CD8-positive, alpha-beta memory T cell (primary cell): ENCODE data around the gene CCDC15. TPM values are rescaled to one million over a fixed set of nuclear protein-coding genes. Genes with fewer than 3 reads are reported as not detected.

ENCODE experiments used
- CTCF ChIA-PET: fragments of 350-600 bp; sonication (Branson Sonifier 250); formaldehyde crosslinking; loops from one replicate; lab custom pipeline; 2021; ENCODE audit warnings: antibody characterized with exemption; lab: Charles Lee
- POLR2A ChIA-PET: fragments of 350-600 bp; sonication (Branson Sonifier 250); formaldehyde crosslinking; loops from one replicate; lab custom pipeline; 2021; ENCODE audit warnings: antibody characterized with exemption; lab: Charles Lee
- DNase-seq, 5 donors: peaks; one replicate each; pipeline versions ENCODE4 v3.0.0 to v3.0.0-alpha.2; 2020 to 2022; ENCODE audit warnings: mixed read lengths in 1 of 5
- H3K27ac ChIP-seq: one replicate; pipeline ENCODE4 v1.7.0; 2013; ENCODE audit warnings: low read depth, mild to moderate bottlenecking, low read length, moderate library complexity
- H3K27me3 ChIP-seq: 2 replicates; pipeline ENCODE4 v1.7.0; 2013; ENCODE audit warnings: low read length, mild to moderate bottlenecking; ENCODE audit not compliant: insufficient read depth, poor library complexity, severe bottlenecking
- H3K36me3 ChIP-seq: 2 replicates; pipeline ENCODE4 v1.7.0; 2013; ENCODE audit warnings: mild to moderate bottlenecking, low read length, moderate library complexity; ENCODE audit not compliant: insufficient read depth
- H3K4me1 ChIP-seq: 2 replicates; pipeline ENCODE4 v1.7.0; 2013; ENCODE audit warnings: mild to moderate bottlenecking, low read length, moderate library complexity; ENCODE audit not compliant: insufficient read depth
- H3K4me3 ChIP-seq: 2 replicates; pipeline ENCODE4 v1.7.0; 2013; ENCODE audit warnings: mild to moderate bottlenecking, low read length
- H3K9me3 ChIP-seq: 2 replicates; pipeline ENCODE4 v1.7.0; 2013; ENCODE audit warnings: mild to moderate bottlenecking, low read length
- H3K27ac Mint-ChIP-seq, 8 donors: one replicate each; pipeline ENCODE4 v1.8.0; 2020 to 2021; ENCODE audit warnings: mixed read lengths in 8 of 8, mild to moderate bottlenecking in 6 of 8, inconsistent platforms in 3 of 8, moderate library complexity in 3 of 8
- H3K27me3 Mint-ChIP-seq, 2 donors: one replicate each; pipeline ENCODE4 v1.8.0; 2020 to 2021; ENCODE audit warnings: mixed read lengths in 2 of 2, mild to moderate bottlenecking in 1 of 2, moderate library complexity in 1 of 2
- H3K36me3 Mint-ChIP-seq, 3 donors: one replicate each; pipeline ENCODE4 v1.8.0; 2020 to 2021; ENCODE audit warnings: mixed read lengths in 3 of 3, inconsistent platforms in 1 of 3, mild to moderate bottlenecking in 1 of 3
- H3K4me1 Mint-ChIP-seq, 3 donors: one replicate each; pipeline ENCODE4 v1.8.0; 2020 to 2021; ENCODE audit warnings: mixed read lengths in 3 of 3, inconsistent platforms in 1 of 3, mild to moderate bottlenecking in 1 of 3
- H3K4me3 Mint-ChIP-seq, 7 donors: one replicate each; pipeline ENCODE4 v1.8.0; 2020 to 2021; ENCODE audit warnings: mixed read lengths in 7 of 7, mild to moderate bottlenecking in 6 of 7, moderate library complexity in 4 of 7, inconsistent platforms in 2 of 7
- H3K9me3 Mint-ChIP-seq, 5 donors: one replicate each; pipeline ENCODE4 v1.8.0; 2020 to 2022; ENCODE audit warnings: mixed read lengths in 5 of 5, mild to moderate bottlenecking in 3 of 5, moderate library complexity in 2 of 5, inconsistent platforms in 1 of 5
- polyA plus RNA-seq: library from polyadenylated mRNA; unstranded; fragments of 300-500 nt; fragmentation: Illumina TruSeq; gene quantifications from one replicate; pipeline ENCODE4 v1.2.3, GENCODE V29; 2021
- total RNA-seq, 2 experiments: library from RNA; stranded (reverse); gene quantifications; one replicate each; pipeline ENCODE4 v1.2.3, GENCODE V29; 2021

The CCDC15 gene
- total and polyA plus RNA-seq, 3 experiments from 2014 or later = 1.6 to 3.7 (median 3.6) TPM

DNA sequence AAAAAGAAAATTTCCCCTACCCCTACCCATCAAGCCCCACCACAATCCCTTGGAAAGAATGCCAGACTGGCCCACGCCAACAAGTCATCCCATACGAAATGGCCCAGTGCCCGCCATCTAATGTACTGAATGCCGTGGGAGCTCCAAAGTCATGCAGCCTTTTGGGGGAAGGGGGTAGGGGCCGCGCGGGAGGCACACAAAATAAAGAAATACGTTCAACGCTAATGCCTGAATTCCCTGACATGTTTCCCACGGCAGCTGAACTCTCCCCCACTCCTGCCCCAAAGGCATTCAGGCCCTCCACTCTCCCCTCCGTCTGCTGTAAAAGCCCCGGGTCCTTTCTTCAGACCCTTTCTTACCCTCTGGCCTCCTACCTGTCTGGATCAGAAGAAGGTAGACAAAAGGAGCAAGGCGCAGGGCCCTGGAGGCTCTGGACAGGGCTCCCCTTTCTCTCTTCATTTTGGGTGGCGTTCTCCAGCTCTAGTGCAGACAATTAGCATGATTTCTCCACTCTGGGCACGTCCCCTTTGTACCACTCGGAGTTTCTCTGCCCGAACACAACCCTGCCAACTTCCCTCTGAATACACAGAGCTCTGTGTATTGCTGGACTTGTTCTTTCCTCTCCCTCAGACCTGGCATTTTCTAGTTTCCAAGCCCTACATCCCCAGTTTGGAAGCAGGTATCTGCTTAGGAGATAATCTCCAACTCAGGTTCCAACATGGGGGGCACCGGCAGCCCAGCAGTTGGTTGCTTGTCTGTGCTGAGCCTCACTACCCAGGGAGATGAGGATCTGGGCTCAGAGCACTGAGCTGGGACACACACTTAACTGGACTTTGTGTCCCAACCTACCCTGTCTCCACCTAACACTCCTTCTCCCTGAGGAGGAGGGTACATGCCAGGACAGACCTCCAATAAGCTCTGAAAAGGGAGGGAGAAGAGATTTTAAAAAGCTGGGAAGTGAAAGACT, 18.2 kb upstream of the CCDC15 start, which contains the start of gene HEPACAM:
Gene HEPACAM, minus strand, starts transcription at position 500 of the 967 bp plus-strand sequence. Its CDS starts 41 bp downstream, at position 459.
- no peak within 1 kb of the TSS for H3K27ac ChIP-seq
- peak within 1 kb of the TSS in 1 of 8 donors; percentile 77 for H3K27ac Mint-ChIP-seq
- H3K9me3 Mint-ChIP-seq = no peaks in the 10 kb centered on the region
- H3K4me1 Mint-ChIP-seq = peaks cover 0 to 2% (median 0%) of the 10 kb centered on the region in 3 donors
- H3K9me3 ChIP-seq = no peaks in the 10 kb centered on the region
- no peaks in the 10 kb centered on the region for H3K36me3 Mint-ChIP-seq
- no peaks in the 10 kb centered on the region for H3K36me3 ChIP-seq
- H3K4me3 Mint-ChIP-seq = no peak within 1 kb of the TSS
- peaks cover 7 to 28% of the 10 kb centered on the region in 2 donors for H3K27me3 Mint-ChIP-seq
- no peak within 1 kb of the TSS for H3K4me3 ChIP-seq
- CTCF ChIA-PET = interaction anchor here (0.5 to 1.5 kb wide), 3 partner anchors 15 to 61 kb away, joined by 3 to 6 read pairs (median 3); no protein-coding TSS in a partner anchor
- no peaks in the 10 kb centered on the region for H3K27me3 ChIP-seq
- POLR2A ChIA-PET = no interaction called here
- no peaks in the 10 kb centered on the region for H3K4me1 ChIP-seq
- DNase-seq = no peak

GRCh38 chr11:124937336-124937935, 16.6 kb upstream of the CCDC15 start:
- no peak overlapping the region for H3K4me3 ChIP-seq
- peaks cover 7 to 28% of the 10 kb centered on the region in 2 donors for H3K27me3 Mint-ChIP-seq
- ChIA-PET CTCF (interaction anchor here (0.9 to 1.2 kb wide), 2 partner anchors 17 to 409 kb away, joined by 3 read pairs; partner anchors contain the start of gene CCDC15), POLR2A (no interaction called here)
- H3K9me3 ChIP-seq = no peaks in the 10 kb centered on the region
- no peaks in the 10 kb centered on the region for H3K9me3 Mint-ChIP-seq
- H3K36me3 Mint-ChIP-seq = no peaks in the 10 kb centered on the region
- no peak overlapping the region for H3K4me3 Mint-ChIP-seq
- H3K36me3 ChIP-seq = no peaks in the 10 kb centered on the region
- DNase-seq = no peak
- no peaks in the 10 kb centered on the region for H3K4me1 Mint-ChIP-seq
- no peaks in the 10 kb centered on the region for H3K27me3 ChIP-seq
- H3K27ac Mint-ChIP-seq = peak overlapping the region in 1 of 8 donors; percentile 38
- H3K4me1 ChIP-seq = no peaks in the 10 kb centered on the region
- no peak overlapping the region for H3K27ac ChIP-seq

GRCh38 chr11:124938206-124938765, 15.7 kb upstream of the CCDC15 start:
- Histone ChIP-seq H3K4me3 (no peak overlapping the region), H3K27ac (no peak overlapping the region), H3K9me3 (no peaks in the 10 kb centered on the region), H3K27me3 (no peaks in the 10 kb centered on the region), H3K4me1 (peaks cover 8% of the 10 kb centered on the region), H3K36me3 (no peaks in the 10 kb centered on the region)
- ChIA-PET CTCF (interaction anchor here (1.2 kb wide), 1 partner anchor 16 kb away, joined by 3 read pairs; the partner anchor contains the start of gene CCDC15), POLR2A (no interaction called here)
- H3K27ac Mint-ChIP-seq = peak overlapping the region in 2 of 8 donors; percentile 9 to 75
- H3K27me3 Mint-ChIP-seq = peaks cover 7 to 28% of the 10 kb centered on the region in 2 donors
- DNase-seq = no peak
- no peaks in the 10 kb centered on the region for H3K36me3 Mint-ChIP-seq
- H3K4me1 Mint-ChIP-seq = peaks cover 0 to 2% (median 2%) of the 10 kb centered on the region in 3 donors
- H3K9me3 Mint-ChIP-seq = no peaks in the 10 kb centered on the region
- H3K4me3 Mint-ChIP-seq = no peak overlapping the region

DNA sequence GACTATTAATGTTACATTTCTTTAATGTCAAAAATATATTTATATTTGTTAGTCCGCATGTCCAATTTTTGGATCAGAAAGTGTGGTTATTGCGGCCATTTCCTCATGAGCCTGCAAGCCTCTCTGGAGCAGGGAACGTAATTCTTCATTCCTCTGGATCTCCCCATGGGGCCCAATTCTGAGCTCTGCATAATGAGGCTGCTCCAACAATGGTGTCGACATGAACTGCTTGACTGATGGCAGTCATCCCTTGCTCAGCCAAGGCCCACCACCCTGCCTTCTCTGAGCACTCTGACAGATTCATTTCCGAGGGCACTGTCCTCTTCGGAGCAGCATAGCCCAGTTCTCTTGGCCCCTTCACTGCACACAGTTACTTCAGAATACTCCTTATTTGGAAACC, 15.0 kb upstream of the CCDC15 start:
- Mint-ChIP-seq H3K27me3 (peaks cover 7 to 28% of the 10 kb centered on the region in 2 donors), H3K4me3 (no peak overlapping the region), H3K9me3 (no peaks in the 10 kb centered on the region), H3K36me3 (no peaks in the 10 kb centered on the region), H3K27ac (no peak overlapping the region), H3K4me1 (peaks cover 6 to 9% (median 8%) of the 10 kb centered on the region in 3 donors)
- Histone ChIP-seq H3K4me3 (no peak overlapping the region), H3K4me1 (peaks cover 14% of the 10 kb centered on the region), H3K36me3 (no peaks in the 10 kb centered on the region), H3K9me3 (no peaks in the 10 kb centered on the region), H3K27me3 (no peaks in the 10 kb centered on the region), H3K27ac (no peak overlapping the region)
- DNase-seq = no peak
- CTCF ChIA-PET = no interaction called here
- POLR2A ChIA-PET = no interaction called here

DNA sequence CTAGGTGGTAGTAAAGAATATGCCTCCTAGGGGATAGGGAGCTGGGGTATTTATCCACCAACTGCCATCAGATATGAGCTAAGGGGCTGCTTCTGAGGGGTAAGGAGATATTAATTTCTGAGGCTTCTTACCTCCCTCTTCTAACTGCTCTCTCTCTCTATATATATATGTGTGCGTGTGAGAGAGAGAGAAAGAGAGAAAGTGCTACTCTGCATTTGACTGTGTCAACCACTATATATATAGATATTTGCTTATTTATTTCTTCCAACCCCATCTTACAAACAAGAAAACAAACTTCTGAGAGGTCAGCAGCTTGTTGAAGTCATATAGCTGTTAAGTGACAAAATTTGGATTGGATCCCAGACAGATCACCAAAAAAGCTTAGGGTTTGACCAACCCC, 12.3 kb upstream of the CCDC15 start:
- H3K4me3 ChIP-seq = no peak overlapping the region
- Mint-ChIP-seq H3K36me3 (peaks cover 0 to 4% (median 0%) of the 10 kb centered on the region in 3 donors), H3K27ac (no peak overlapping the region), H3K4me1 (peaks cover 7 to 12% (median 10%) of the 10 kb centered on the region in 3 donors), H3K9me3 (no peaks in the 10 kb centered on the region), H3K27me3 (peaks cover 5 to 17% of the 10 kb centered on the region in 2 donors), H3K4me3 (no peak overlapping the region)
- no peaks in the 10 kb centered on the region for H3K36me3 ChIP-seq
- H3K27me3 ChIP-seq = no peaks in the 10 kb centered on the region
- H3K4me1 ChIP-seq = peaks cover 15% of the 10 kb centered on the region
- H3K9me3 ChIP-seq = no peaks in the 10 kb centered on the region
- ChIA-PET CTCF (interaction anchor here (0.7 kb wide), 1 partner anchor 200 kb away, joined by 3 read pairs; no protein-coding TSS in a partner anchor), POLR2A (no interaction called here)
- no peak overlapping the region for H3K27ac ChIP-seq
- DNase-seq = no peak

- Mint-ChIP-seq H3K9me3 (no peaks in the 10 kb centered on the region), H3K27ac (peak overlapping the region in 4 of 8 donors; percentile 21 to 79 (median 58)), H3K4me1 (peaks cover 7 to 12% (median 10%) of the 10 kb centered on the region in 3 donors), H3K4me3 (peak overlapping the region in 1 of 7 donors; percentile 54), H3K36me3 (peaks cover 0 to 7% (median 0%) of the 10 kb centered on the region in 3 donors), H3K27me3 (peaks cover 3 to 11% of the 10 kb centered on the region in 2 donors)
- ChIA-PET POLR2A (no interaction called here), CTCF (interaction anchor here (1.4 kb wide), 1 partner anchor 66 kb away, joined by 6 read pairs; no protein-coding TSS in a partner anchor)
- Histone ChIP-seq H3K27ac (no peak overlapping the region), H3K36me3 (no peaks in the 10 kb centered on the region), H3K4me1 (peaks cover 15% of the 10 kb centered on the region), H3K27me3 (no peaks in the 10 kb centered on the region), H3K9me3 (no peaks in the 10 kb centered on the region), H3K4me3 (no peak overlapping the region)
- no peak for DNase-seq
Observed at GRCh38 chr11:124942466-124943253, 11.3 kb upstream of the CCDC15 start.

DNA sequence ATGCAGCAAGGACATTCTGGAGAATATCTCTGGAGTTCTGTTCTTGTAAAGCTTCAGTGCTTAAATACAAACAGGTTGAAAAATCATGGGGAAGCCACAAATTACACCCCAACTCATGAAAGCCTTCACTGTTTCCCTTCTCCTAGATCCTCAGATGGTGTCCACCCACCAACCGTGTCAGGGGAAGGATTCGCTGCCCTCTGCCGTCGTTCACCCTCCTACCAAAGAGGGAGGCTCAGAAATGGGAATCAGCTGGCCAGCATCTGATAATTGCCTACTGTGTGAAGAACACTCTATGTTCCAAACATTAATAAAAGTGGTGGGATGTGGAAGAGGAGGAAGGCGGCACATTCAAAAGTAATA, 10.8 kb upstream of the CCDC15 start:
- ChIA-PET POLR2A (interaction anchor here (1.1 kb wide), 1 partner anchor 10 kb away, joined by 3 read pairs; no protein-coding TSS in a partner anchor), CTCF (interaction anchor here (1.4 kb wide), 1 partner anchor 67 kb away, joined by 6 read pairs; no protein-coding TSS in a partner anchor)
- H3K27me3 Mint-ChIP-seq = peaks cover 3 to 11% of the 10 kb centered on the region in 2 donors
- Histone ChIP-seq H3K36me3 (no peaks in the 10 kb centered on the region), H3K4me1 (peaks cover 15% of the 10 kb centered on the region), H3K27me3 (no peaks in the 10 kb centered on the region), H3K9me3 (no peaks in the 10 kb centered on the region), H3K4me3 (no peak overlapping the region), H3K27ac (no peak overlapping the region)
- peaks cover 0 to 6% (median 1%) of the 10 kb centered on the region in 5 donors for H3K9me3 Mint-ChIP-seq
- peaks cover 0 to 12% (median 0%) of the 10 kb centered on the region in 3 donors for H3K36me3 Mint-ChIP-seq
- no peak for DNase-seq
- peaks cover 7 to 12% (median 12%) of the 10 kb centered on the region in 3 donors for H3K4me1 Mint-ChIP-seq
- no peak overlapping the region for H3K4me3 Mint-ChIP-seq
- peak overlapping the region in 4 of 8 donors; percentile 30 to 89 (median 84) for H3K27ac Mint-ChIP-seq
